Thyroid gland (tissue), 4 donors: ENCODE results near the gene KIF25.

Source experiments
- POLR2A ChIP-seq, 2 donors: fragments of 450-650 bp; IDR thresholded peaks; one replicate each; pipeline ENCODE4 v1.6.1; 2017; ENCODE audit warnings: antibody characterized with exemption in 2 of 2, mild to moderate bottlenecking in 2 of 2, moderate library complexity in 1 of 2
- TF ChIP-seq, protein P1 (sequence below), 6 experiments: fragments of 200-600 bp in 3 of 6; fragments of 450-650 bp in 3 of 6; sonication (generic) in 3 of 6; IDR thresholded peaks; one replicate each; pipeline ENCODE4 v1.5.1; 2016 to 2019; ENCODE audit warnings: antibody characterized with exemption in 6 of 6, mild to moderate bottlenecking in 2 of 6, inconsistent platforms in 1 of 6, moderate library complexity in 1 of 6

DNA sequence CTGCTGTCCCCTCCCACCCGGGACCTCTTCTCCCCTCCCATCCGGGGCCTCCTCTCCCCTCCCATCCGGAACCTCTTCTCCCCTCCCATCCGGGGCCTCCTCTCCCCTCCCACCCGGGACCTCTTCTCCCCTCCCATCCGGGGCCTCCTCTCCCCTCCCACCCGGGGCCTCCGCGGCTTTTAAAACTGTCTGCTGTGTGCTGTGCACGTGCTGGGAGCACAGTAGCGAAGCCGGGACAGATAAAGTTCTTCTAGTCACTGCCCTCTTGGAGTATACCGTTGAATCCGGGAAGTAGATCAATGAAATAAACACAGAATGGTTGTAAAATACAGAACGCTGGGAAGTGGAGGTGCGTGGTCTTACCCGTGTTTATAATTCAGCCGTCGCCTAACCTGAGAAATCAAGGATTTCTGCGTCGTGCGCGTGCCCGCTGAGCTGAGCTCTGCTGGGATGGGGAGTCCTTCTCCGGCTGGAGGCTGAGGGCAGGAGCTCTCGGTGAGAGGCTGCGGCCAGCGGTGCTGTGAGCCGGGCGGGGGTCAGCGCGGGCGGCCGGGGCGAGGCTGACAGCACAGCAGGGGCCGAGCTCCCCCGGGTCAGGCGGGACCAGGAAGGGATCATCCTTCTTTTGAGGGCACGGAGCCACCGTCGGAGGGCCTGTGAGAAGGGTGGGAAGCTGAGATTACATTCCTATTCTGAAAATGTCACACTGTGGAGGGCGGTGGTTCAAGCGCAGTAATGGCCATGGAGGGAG is 19.6 kb upstream of the KIF25 start:
- TF ChIP-seq, protein P1, sequence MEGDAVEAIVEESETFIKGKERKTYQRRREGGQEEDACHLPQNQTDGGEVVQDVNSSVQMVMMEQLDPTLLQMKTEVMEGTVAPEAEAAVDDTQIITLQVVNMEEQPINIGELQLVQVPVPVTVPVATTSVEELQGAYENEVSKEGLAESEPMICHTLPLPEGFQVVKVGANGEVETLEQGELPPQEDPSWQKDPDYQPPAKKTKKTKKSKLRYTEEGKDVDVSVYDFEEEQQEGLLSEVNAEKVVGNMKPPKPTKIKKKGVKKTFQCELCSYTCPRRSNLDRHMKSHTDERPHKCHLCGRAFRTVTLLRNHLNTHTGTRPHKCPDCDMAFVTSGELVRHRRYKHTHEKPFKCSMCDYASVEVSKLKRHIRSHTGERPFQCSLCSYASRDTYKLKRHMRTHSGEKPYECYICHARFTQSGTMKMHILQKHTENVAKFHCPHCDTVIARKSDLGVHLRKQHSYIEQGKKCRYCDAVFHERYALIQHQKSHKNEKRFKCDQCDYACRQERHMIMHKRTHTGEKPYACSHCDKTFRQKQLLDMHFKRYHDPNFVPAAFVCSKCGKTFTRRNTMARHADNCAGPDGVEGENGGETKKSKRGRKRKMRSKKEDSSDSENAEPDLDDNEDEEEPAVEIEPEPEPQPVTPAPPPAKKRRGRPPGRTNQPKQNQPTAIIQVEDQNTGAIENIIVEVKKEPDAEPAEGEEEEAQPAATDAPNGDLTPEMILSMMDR (IDR thresholded peaks at IDR 0.05): no peak
- no peak for TF ChIP-seq POLR2A (IDR thresholded peaks at IDR 0.05)
